BE2C (cell line): ENCODE results near the gene PODXL.
A peak's percentile ranks its signal among the peaks of the same experiment; 100 is the strongest.
"Not testable (repeated sequence)": the region's sequence is repeated elsewhere in the genome, so short reads cannot be mapped to it uniquely, and the experiment has no call there.

Experiments used
- DNase-seq: peaks from one replicate; pipeline ENCODE4 v3.0.0-alpha.2; 2020
- H3K27me3 ChIP-seq: fragments of 250-450 bp; sonication (Bioruptor Pico); 2 replicates; pipeline ENCODE4 v1.5.1; 2020; ENCODE audit warnings: mild to moderate bottlenecking
- H3K36me3 ChIP-seq: fragments of 250-450 bp; sonication (Bioruptor Pico); 2 replicates; pipeline ENCODE4 v1.5.1; 2020; ENCODE audit warnings: mild to moderate bottlenecking
- H3K4me1 ChIP-seq: fragments of 250-450 bp; sonication (Bioruptor Pico); 2 replicates; pipeline ENCODE4 v1.5.1; 2020
- H3K4me3 ChIP-seq: 2 replicates; pipeline ENCODE4 v1.5.1; 2011; ENCODE audit warnings: low read depth, low read length
- H3K9me3 ChIP-seq: fragments of 250-450 bp; sonication (Bioruptor Pico); 2 replicates; pipeline ENCODE4 v1.5.1; 2020
- TF ChIP-seq, protein P1 (sequence below): IDR thresholded peaks from 2 replicates; pipeline ENCODE4 v1.5.1; 2012; ENCODE audit warnings: mild to moderate bottlenecking, low read depth, low read length

The PODXL gene

DNA sequence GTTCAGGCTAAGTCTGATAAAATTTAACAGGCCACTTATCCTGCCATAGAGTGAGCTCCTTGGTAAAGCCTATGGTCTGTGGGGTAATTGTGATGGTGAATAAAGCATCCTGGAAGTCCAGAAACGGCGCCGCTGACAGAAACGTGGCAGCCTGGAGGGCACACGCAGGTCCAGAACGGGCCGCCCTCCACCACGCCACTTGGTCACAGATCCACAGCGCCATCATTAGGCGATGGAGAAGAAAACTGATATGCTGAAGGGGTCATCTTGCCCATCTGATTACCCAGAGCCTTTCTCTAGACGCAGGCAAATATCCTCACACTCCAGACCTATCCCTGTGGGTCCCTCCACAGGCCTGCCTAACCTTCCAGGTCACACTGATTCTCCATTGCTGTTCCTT lies 37.8 kb downstream of the PODXL start:
- Histone ChIP-seq H3K27me3 (no peaks in the 10 kb centered on the region), H3K9me3 (no peaks in the 10 kb centered on the region), H3K4me1 (no peaks in the 10 kb centered on the region), H3K36me3 (no peaks in the 10 kb centered on the region), H3K4me3 (no peak overlapping the region)
- TF ChIP-seq, protein P1, sequence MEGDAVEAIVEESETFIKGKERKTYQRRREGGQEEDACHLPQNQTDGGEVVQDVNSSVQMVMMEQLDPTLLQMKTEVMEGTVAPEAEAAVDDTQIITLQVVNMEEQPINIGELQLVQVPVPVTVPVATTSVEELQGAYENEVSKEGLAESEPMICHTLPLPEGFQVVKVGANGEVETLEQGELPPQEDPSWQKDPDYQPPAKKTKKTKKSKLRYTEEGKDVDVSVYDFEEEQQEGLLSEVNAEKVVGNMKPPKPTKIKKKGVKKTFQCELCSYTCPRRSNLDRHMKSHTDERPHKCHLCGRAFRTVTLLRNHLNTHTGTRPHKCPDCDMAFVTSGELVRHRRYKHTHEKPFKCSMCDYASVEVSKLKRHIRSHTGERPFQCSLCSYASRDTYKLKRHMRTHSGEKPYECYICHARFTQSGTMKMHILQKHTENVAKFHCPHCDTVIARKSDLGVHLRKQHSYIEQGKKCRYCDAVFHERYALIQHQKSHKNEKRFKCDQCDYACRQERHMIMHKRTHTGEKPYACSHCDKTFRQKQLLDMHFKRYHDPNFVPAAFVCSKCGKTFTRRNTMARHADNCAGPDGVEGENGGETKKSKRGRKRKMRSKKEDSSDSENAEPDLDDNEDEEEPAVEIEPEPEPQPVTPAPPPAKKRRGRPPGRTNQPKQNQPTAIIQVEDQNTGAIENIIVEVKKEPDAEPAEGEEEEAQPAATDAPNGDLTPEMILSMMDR: no peak
- DNase-seq: no peak

DNA sequence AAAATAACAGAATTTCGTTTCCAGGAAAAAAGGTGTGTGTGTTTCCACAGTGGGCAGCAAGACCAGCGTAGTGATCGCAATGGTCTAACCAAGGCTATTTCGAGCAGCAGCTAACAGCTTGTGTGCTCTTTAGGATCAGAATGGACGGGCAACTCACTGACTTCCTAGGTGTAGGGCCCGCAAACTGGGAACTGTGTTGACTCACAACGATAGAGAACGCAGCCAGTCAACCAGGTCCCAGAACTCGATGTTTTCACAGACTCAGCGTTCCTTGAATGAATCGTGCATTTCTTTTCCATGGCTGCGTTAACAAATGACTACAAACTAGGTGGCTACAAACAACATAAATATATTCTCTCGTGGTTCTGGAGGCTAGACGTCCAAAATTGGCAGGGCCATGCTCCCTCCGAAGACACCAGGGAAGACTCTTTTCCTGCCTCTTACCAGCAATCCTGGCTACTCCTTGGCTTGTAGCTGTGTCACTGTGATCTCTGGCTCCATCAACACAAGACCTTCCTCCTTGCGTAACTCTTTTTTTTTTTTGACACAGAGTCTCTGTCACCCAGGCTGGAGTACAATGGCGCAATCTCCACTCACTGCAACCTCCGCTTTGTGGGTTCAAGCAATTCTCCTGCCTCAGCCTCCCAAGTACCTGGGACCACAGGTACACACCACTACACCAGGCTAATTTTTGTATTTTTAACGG lies 39.1 kb downstream of the PODXL start:
- TF ChIP-seq, protein P1: no peak
- Histone ChIP-seq H3K27me3 (no peaks in the 10 kb centered on the region), H3K36me3 (no peaks in the 10 kb centered on the region), H3K9me3 (no peaks in the 10 kb centered on the region), H3K4me1 (peaks cover 4% of the 10 kb centered on the region), H3K4me3 (no peak overlapping the region)
- DNase-seq: no peak

DNA sequence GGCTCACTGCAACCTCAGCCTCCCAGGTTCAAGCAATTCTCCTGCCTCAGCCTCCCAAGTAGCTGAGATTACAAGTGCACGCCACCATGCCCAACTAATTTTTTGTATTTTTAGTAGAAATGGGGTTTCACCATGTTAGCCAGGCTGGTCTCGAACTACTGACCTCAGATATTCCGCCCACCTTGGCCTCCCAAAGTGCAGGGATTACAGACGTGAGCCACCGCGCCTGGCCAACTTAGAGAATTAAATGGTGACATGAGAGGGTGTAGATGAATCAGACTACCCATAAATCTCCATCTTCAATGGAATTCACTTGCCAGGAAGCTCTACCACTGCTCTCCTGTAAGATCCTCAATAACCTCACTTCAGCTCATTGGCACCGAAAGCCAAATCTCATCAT lies 41.0 kb downstream of the PODXL start:
- H3K9me3 ChIP-seq, H3K27me3 ChIP-seq, H3K4me1 ChIP-seq, H3K36me3 ChIP-seq, H3K4me3 ChIP-seq, DNase-seq: not testable (repeated sequence)

DNA sequence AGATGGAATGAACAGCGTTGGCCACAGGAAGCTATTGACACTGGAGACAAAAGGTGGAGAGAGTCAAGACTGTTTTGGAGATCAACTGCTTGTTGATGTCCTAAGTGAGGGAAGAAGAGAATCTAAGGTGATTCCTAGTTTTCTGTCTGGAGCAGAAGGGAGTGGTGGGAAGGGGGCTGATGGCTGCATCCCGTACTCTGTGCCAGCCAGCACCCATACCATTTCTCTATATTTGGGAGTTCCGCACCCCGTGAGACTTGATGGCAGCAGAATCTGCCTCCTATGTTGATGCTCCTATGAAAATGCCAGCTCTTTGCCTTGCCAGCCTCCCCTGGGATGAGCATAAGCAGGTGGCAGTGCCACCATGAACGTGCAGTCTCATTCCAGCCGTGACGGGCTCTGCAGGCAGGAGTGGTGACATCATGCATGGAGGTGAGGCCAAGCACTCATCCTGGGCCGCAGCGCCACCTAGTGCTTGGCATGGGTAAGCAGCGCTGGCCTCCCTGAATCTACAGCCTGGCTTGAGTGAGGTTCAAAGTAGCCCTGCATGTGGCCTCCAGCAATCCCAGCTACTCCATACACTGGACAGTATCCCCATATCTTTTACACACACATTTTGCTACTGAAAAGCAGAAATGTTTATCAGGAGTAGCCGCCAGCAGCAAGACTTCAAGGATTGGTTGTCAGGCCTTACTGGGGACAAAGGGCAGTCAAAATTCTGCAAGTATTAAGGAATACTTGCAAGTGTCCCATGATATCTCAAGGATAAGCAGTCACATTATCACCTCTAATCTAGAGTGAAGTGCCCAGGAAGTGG lies 43.0 kb downstream of the PODXL start:
- Histone ChIP-seq H3K4me3 (peak overlapping the region; percentile 27; the same call in 1 of the 2 replicates), H3K27me3 (no peaks in the 10 kb centered on the region)
- DNase-seq: peak; percentile 88

DNA sequence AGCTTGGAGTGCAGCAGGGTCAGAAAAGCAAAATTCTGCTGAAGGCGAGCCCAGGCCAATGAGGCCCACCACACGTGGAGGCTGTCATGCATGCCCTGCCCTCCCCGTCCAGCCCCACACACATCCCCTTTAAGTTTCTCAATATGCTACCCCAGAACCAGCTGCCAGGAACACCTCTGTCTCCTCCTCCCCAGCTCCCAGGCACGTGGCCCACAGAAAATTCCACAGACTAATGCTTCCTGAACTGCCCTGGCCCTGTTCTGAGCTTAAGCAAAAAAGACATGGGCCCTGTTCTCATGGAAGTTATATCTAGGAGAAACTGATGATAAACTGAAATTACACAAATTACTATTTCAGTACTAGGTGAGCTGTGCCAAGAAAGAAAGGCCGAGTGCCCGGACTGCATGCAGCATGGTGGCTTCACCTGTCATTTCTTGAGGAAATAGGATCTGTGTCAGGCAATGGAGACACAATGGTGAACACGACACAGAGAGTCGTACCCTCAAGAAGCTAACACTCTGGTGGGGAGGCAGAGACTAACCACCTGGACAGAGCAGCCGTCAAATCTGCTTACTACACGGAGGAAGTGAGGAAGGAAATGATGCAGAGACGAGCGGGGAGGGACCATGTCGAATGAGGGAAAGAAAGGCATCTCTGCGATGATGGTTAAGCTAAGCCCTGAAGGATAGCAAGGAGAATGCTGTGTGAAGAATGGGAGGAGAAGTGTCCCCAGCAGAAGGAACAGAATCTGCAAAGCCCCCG lies 44.5 kb downstream of the PODXL start:
- Histone ChIP-seq H3K9me3 (no peaks in the 10 kb centered on the region), H3K27me3 (no peaks in the 10 kb centered on the region), H3K4me3 (no peak overlapping the region), H3K4me1 (peaks cover 4% of the 10 kb centered on the region), H3K36me3 (no peaks in the 10 kb centered on the region)
- TF ChIP-seq, protein P1: no peak
- no peak for DNase-seq

More for the DNA sequence above, 43.0 kb downstream of the PODXL start:
- H3K36me3 ChIP-seq: no peaks in the 10 kb centered on the region
- TF ChIP-seq, protein P1: peak; percentile 97
- peaks cover 4% of the 10 kb centered on the region for H3K4me1 ChIP-seq
- no peaks in the 10 kb centered on the region for H3K9me3 ChIP-seq

DNA sequence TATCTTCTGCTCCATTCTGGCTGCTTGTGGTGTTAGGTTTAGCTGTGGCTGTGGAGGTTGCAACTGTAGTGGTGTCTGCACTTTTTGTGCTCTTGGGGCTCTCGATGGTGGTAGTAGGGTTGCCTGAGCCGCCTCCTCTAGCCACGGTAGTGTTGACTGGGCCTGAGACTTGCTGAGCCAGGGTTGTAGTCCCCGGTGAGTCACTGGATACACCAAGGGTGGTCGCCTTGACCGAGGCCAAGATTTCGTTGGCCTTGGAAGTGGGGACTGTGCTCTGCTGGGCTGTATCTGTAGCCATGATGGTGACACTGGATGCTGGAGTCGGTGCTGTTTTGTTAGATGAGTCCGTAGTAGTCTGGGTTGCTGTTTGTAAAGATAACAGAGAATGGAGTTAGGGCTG lies 45.4 kb downstream of the PODXL start:
- no peaks in the 10 kb centered on the region for H3K36me3 ChIP-seq
- no peaks in the 10 kb centered on the region for H3K27me3 ChIP-seq
- no peak overlapping the region for H3K4me3 ChIP-seq
- no peaks in the 10 kb centered on the region for H3K9me3 ChIP-seq
- H3K4me1 ChIP-seq: peaks cover 4% of the 10 kb centered on the region
- DNase-seq: no peak
- TF ChIP-seq, protein P1: no peak
